MV-4-11 (cell line): Measurements from ENCODE around the gene ARAP1.

Source experiments
- DNase-seq: peaks from one replicate; lab custom pipeline; 2025; lab: John Stamatoyannopoulos, UW

ARAP1 gene

GRCh38 chr11:72762641-72763304, 10.6 kb upstream of the ARAP1 start:
- DNase-seq, result no peak

GRCh38 chr11:72760539-72761405, 8.6 kb upstream of the ARAP1 start:
- DNase-seq, result peak; percentile 29

GRCh38 chr11:72759468-72759985, 7.3 kb upstream of the ARAP1 start:
- DNase-seq, result no peak

- no peak for DNase-seq
Measured at GRCh38 chr11:72758690-72759389, 6.6 kb upstream of the ARAP1 start.

- DNase-seq, result no peak
Measured at GRCh38 chr11:72758304-72758689, 6.1 kb upstream of the ARAP1 start.

- DNase-seq, result no peak
Measured at GRCh38 chr11:72755713-72756285, 3.6 kb upstream of the ARAP1 start.

GRCh38 chr11:72754544-72755155, 2.4 kb upstream of the ARAP1 start:
- no peak for DNase-seq

- DNase-seq, result no peak
Measured at GRCh38 chr11:72754149-72754543, 1.9 kb upstream of the ARAP1 start.

GRCh38 chr11:72753341-72754148, 1.3 kb upstream of the ARAP1 start:
- DNase-seq, result peak; percentile 14

- DNase-seq, result no peak
Measured at GRCh38 chr11:72751116-72752087, 806 bp downstream of the ARAP1 start.

- no peak for DNase-seq
Measured at GRCh38 chr11:72750556-72751115, 1.6 kb downstream of the ARAP1 start.

- DNase-seq, result no peak
Measured at GRCh38 chr11:72750086-72750485, 2.1 kb downstream of the ARAP1 start.

- DNase-seq, result no peak
Measured at GRCh38 chr11:72747289-72747855, 4.8 kb downstream of the ARAP1 start.

- DNase-seq, result no peak
Measured at GRCh38 chr11:72746821-72747220, 5.4 kb downstream of the ARAP1 start.

- DNase-seq, result no peak
Measured at GRCh38 chr11:72745925-72746550, 6.2 kb downstream of the ARAP1 start.

- DNase-seq, result no peak
Measured at GRCh38 chr11:72745511-72745910, 6.7 kb downstream of the ARAP1 start.

- DNase-seq, result peak; percentile 28
Measured at GRCh38 chr11:72744474-72744873, 7.7 kb downstream of the ARAP1 start.
